GM19023 (cell line): Measurements from ENCODE around the gene AKAP5.
"Not testable (repeated sequence)": the region's sequence is repeated elsewhere in the genome, so short reads cannot be mapped to it uniquely, and the experiment has no call there.

Experiments used
- ATAC-seq: cut with Tn5 transposase; IDR thresholded peaks from one replicate; pipeline ENCODE4 v1.9.1; 2021; ENCODE audit warnings: mild to moderate bottlenecking, moderate library complexity; ENCODE audit not compliant: unreplicated experiment

AKAP5 gene

GRCh38 chr14:64502456-64502855 lies 37.2 kb downstream of the AKAP5 start:
- ATAC-seq, result no peak

- peak; percentile 3 for ATAC-seq
These were observed 37.7 kb downstream of the AKAP5 start for GRCh38 chr14:64502887-64503433.

- peak; percentile 60 for ATAC-seq
These were observed 38.4 kb downstream of the AKAP5 start, which contains the start of gene ZBTB25 for GRCh38 chr14:64503434-64504309. ZBTB25 (minus strand) TSS chr14:64503838; CDS start chr14:64490533, 13,305 bp downstream.

DNA sequence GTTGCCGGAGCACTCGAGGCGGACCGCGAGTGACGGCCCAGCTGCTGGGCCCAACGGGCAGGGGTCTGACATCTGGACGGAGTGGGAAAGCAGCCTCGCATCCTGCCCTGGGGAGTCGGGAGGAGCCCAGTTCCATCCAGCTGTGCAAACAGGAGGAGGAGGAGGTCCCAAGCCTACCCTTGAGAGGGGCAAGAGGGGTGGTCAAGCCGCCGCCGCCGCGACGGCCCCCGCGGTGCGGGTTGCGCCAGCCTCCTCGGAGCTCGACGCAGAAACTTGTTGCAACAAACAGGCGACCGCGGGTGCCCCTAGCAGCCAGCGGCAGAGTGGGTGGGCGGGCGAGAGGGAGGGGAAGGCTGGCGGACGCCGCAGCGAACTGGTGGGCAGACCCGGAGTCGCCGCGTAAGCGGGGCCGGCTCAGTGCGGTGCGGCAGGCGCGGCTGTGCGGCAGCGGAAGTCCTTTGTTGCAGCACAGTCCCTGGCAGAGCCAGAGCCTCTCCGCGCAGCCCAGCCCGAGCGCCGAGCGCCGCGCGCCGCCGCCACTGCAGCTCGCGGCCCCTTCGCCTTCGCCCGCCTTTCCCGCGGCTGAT lies 39.1 kb downstream of the AKAP5 start, which contains the start of gene ZBTB1:
Gene ZBTB1 (plus strand): TSS at position 461 of the 587 bp plus-strand sequence. CDS start 16,735 bp downstream, outside the sequence.
- peak; percentile 25 for ATAC-seq

DNA sequence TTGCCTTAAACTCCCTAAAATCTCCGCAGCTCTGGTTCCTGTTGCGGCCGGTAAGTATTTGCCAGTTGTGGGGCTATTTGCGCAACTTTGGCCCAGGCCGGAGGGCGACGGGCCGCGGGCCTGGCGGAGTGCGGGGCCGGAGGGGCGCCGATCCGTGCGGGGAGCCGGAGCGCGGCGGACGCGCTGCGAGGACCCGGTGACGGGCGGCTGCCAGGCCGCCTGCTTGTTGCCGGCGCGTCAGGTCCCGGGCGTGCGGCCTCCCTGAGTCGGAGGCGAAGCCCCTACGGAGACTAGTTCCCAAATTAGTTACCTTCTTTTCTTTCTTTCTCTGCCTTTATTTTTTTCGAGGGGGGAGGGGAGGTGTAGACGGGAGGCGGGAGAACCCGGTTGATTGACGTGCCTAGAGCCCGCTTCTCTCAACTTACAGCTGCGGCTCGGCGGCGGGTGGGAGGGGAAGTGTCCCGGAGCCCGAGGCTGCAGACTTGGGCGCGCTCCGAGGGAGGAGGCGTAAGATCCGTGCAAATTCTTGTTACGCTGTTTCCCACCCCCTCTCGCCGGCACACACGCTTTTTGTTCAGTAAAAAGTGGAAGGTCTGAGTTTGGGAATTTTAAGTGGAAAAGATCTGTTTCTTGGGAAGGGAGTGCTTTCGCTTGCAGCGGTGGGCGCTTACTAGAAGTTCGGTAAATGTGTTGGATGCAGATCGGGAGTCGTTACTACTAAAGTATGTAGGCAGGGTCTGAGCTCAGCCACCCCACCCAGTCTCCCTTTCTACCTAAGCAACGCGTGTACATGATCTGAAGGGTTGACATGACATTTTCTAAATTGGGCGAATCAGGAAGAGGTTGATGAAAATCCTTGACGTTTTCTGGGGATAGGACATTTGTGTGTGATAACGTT lies 39.8 kb downstream of the AKAP5 start:
- peak; percentile 20 for ATAC-seq

DNA sequence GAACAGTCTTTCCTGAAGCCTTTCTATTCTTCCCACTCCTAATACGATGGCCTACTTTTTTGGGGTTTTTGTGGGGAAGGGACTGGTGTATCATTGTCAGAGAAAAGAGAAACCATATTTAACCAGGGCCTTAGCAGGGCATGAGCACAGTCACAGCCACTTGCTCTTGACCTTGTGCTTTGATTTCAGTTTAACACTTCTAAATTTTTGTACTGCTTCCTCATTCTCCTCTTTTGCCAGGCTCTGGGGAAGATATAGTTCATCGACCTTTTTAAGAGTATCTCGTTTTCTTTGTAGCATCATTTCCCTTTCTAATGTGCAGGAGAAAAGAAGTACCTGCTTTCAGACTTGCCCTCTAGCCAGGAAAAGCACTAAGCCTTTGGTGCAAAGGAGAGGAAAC lies 41.4 kb downstream of the AKAP5 start:
- ATAC-seq, result no peak

DNA sequence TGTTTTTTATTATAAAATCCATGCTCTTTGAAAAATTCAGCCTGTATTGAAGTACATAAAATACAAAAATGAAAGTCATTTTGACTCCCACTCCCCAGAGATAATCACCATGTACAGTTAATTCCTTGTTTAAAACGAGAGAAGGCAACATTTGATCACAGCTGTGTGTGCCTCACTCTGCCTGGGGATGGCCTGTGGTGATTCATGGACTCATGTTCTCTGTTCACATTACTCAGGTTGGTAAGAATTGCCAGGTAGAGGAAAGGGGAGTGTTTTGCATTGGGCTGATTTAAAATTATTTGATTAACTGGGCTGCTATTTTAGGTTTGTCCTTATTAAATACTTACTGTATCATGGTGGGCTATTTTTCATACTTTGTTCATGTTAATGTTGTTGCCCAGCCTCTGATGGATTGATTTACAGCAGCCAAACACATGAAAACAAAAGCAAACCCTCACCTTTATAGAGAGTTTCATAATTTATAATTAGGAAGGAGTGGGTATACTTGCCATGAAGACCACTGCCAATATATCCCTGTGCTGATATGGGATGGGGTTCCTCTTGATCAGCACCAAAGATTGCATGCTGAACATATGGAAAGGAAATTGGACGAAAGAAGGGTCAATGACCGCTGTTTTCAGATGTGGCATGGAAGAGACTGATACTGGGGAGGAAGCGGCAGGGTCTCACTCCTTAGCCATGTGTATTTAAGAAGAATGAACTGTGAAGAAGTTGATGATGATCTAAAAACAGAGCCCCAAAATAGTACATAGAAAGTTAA lies 42.3 kb downstream of the AKAP5 start:
- ATAC-seq, result no peak

GRCh38 chr14:64508215-64508776 lies 43.0 kb downstream of the AKAP5 start:
- no peak for ATAC-seq

- ATAC-seq, result no peak
These were observed 43.7 kb downstream of the AKAP5 start for GRCh38 chr14:64509036-64509435.

- no peak for ATAC-seq
These were observed 45.7 kb downstream of the AKAP5 start for GRCh38 chr14:64510825-64511671.

DNA sequence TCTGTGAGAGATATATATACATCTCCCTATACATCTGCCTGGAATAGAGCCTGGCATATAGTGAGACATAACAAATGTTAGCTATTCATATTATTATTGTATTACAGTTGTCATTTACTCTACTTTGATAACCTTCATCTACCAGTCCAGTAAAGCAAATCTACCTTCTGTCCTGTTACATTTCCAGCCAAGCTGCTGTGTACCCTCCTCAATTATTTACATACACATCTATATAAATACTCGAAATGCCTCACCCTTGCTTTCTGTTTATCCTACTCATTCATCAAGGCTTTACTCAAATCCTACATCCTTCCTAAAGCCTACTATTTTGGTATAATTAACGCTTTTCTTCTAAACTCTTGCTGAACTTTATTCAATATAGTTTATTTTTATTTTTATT lies 48.0 kb downstream of the AKAP5 start:
- no peak for ATAC-seq

- no peak for ATAC-seq
These were observed 49.8 kb downstream of the AKAP5 start for GRCh38 chr14:64515053-64515452.

DNA sequence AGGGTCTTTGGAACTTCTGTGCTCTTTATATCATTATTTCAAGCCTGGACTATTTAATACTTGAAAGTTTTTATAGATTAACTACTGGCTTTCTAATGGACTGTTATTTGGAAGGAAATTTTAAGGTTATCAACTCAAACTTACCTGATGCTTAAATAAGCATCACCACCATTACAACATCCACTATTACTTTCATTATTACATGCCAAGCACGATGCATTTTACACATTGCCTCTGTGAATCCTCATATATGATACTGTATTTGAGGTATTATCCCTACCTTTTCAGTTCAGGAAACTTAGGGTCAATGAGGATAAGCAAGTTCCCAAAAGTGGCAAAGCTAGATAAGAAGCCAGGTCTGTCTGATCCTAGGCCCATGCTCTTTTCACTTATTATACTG lies 51.7 kb downstream of the AKAP5 start:
- ATAC-seq, result no peak

DNA sequence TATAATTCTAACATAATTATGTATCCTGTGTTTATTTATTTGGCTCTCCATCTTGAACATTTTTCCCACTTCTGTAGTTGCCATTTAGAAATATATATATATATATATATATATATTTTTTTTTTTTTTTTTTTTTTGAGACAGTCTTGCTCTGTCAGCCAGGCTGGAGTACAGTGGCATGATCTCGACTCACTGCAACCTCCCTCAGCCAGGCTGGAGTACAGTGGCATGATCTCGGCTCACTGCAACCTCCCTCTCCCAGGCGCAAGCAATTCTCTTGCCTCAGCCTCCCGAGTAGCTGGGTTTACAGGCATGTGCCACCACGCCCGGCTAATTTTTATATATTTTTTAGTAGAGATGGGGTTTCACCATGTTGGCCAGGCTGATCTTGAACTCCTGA lies 52.4 kb downstream of the AKAP5 start:
- ATAC-seq, result not testable (repeated sequence)

- ATAC-seq, result no peak
These were observed 52.9 kb downstream of the AKAP5 start for GRCh38 chr14:64518229-64518628.

DNA sequence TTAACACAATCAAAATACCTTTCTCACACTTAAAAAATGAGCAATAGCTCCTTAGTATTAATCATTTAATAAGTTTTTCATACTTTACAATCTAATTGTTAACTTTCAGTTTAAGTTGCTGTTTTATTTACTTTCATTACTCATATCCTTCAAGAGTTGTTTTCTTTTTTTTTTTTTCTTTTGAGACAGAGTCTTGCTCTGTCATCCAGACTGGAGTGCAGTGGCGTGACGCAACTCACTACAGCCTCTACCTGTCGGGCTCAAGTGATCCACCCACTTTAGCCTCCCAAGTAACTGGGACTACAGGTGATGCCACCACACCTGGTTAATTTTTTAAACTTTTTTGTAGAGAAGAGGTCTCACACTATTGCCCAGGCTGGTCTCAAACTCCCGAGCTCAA lies 55.4 kb downstream of the AKAP5 start:
- no peak for ATAC-seq

GRCh38 chr14:64522591-64523355 lies 57.5 kb downstream of the AKAP5 start:
- ATAC-seq, result no peak
